T-helper 1 cell treated with Interleukin-12 subunit alpha and Interleukin-12 subunit beta and Interleukin-4 antibody, amounts not matched to agents 30 μg/mL and 1 μg/mL, for 36 hours (primary cell): Measurements from ENCODE around the gene KCTD3.

ENCODE experiments used
- H3K27ac Mint-ChIP-seq: one replicate; pipeline ENCODE4 v1.8.0; 2021; ENCODE audit warnings: mild to moderate bottlenecking, mixed read lengths
- H3K27me3 Mint-ChIP-seq: one replicate; pipeline ENCODE4 v1.8.0; 2021; ENCODE audit warnings: low read depth, mixed read lengths
- H3K36me3 Mint-ChIP-seq: one replicate; pipeline ENCODE4 v1.8.0; 2021; ENCODE audit warnings: low read depth, mixed read lengths
- H3K4me1 Mint-ChIP-seq: one replicate; pipeline ENCODE4 v1.8.0; 2021; ENCODE audit warnings: low read depth, mixed read lengths
- H3K4me3 Mint-ChIP-seq: one replicate; pipeline ENCODE4 v1.8.0; 2021; ENCODE audit warnings: mild to moderate bottlenecking, moderate library complexity, mixed read lengths
- H3K9me3 Mint-ChIP-seq: one replicate; pipeline ENCODE4 v1.8.0; 2021; ENCODE audit warnings: mixed read lengths

The KCTD3 gene

DNA sequence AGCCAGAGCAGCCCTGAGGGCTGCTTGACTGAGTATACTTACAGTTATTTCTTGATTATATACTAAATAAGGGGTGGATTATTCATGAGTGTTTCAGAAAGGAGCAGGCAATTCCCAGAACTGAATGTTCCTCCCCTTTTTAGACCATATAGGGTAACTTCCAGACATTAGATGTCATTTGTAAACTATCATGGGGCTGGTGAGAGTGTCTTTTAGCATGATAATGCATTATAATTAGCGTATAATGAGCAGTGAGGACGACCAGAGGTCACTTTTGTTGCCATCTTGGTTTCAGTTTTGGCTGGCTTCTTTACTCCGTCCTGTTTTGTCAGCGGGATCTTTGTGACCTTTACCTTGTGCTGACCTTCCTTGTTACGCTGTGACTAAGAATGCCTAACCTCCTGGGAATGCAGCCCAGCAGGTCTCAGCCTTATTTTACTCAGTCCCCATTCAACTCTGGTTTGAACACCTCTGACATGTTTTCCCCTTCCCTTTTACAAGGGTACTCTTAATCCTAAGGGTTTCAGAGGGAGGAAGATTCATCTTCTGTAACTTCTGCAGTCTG, 16.2 kb downstream of the KCTD3 start:
- Mint-ChIP-seq H3K4me1 (no peaks in the 10 kb centered on the region), H3K4me3 (no peak overlapping the region), H3K9me3 (no peaks in the 10 kb centered on the region), H3K27ac (no peak overlapping the region), H3K27me3 (no peaks in the 10 kb centered on the region), H3K36me3 (peaks cover 11% of the 10 kb centered on the region)

GRCh38 chr1:215584389-215584788, 17.3 kb downstream of the KCTD3 start:
- H3K27me3 Mint-ChIP-seq = no peaks in the 10 kb centered on the region
- H3K36me3 Mint-ChIP-seq = peaks cover 10% of the 10 kb centered on the region
- no peak overlapping the region for H3K27ac Mint-ChIP-seq
- H3K4me3 Mint-ChIP-seq = no peak overlapping the region
- no peaks in the 10 kb centered on the region for H3K4me1 Mint-ChIP-seq
- no peaks in the 10 kb centered on the region for H3K9me3 Mint-ChIP-seq

GRCh38 chr1:215589650-215590435, 22.7 kb downstream of the KCTD3 start:
- H3K27ac Mint-ChIP-seq = no peak overlapping the region
- H3K27me3 Mint-ChIP-seq = no peaks in the 10 kb centered on the region
- peaks cover 8% of the 10 kb centered on the region for H3K4me1 Mint-ChIP-seq
- H3K9me3 Mint-ChIP-seq = peaks cover 3% of the 10 kb centered on the region
- no peak overlapping the region for H3K4me3 Mint-ChIP-seq
- peaks cover 12% of the 10 kb centered on the region for H3K36me3 Mint-ChIP-seq

DNA sequence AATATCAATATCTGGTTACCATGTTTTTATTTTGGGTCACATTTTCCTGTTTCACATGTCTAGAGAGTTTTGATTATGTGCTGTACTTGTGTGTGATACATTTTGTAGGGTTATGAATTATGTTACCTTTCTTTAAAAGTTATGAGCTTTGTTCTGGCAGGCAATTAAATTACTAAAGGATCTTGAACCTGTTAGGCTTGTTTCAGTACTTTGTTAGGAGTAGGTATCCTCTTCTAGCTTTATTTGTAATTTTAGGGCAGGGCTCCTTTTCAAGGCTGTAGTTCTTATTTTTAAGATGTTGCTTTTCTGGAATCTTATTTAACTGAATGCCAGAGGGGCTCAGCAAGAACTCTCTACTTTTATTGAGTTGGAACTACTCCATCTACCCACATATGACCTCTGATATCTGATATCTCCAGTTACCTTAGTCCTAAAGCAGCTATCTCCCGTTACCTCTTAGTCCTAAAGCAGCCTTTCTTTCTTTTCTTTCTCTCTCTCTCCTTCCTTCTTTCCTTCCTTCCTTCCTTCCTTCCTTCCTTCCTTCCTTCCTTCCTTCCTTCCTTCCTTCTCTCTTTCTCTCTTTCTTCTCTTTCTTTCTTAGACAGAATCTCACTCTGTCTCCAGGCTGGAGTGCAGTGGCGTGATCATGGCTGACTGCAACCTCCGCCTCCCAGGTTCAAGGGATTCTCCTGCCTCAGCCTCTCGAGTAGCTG, 23.8 kb downstream of the KCTD3 start:
- H3K27me3 Mint-ChIP-seq = no peaks in the 10 kb centered on the region
- peaks cover 8% of the 10 kb centered on the region for H3K4me1 Mint-ChIP-seq
- peaks cover 3% of the 10 kb centered on the region for H3K9me3 Mint-ChIP-seq
- no peak overlapping the region for H3K4me3 Mint-ChIP-seq
- H3K36me3 Mint-ChIP-seq = peaks cover 11% of the 10 kb centered on the region
- no peak overlapping the region for H3K27ac Mint-ChIP-seq

- H3K9me3 Mint-ChIP-seq = peaks cover 3% of the 10 kb centered on the region
- no peaks in the 10 kb centered on the region for H3K27me3 Mint-ChIP-seq
- H3K36me3 Mint-ChIP-seq = peaks cover 10% of the 10 kb centered on the region
- H3K27ac Mint-ChIP-seq = no peak overlapping the region
- H3K4me1 Mint-ChIP-seq = peaks cover 8% of the 10 kb centered on the region
- H3K4me3 Mint-ChIP-seq = no peak overlapping the region
Measured at GRCh38 chr1:215594640-215595039, 27.5 kb downstream of the KCTD3 start.

GRCh38 chr1:215595231-215595630, 28.1 kb downstream of the KCTD3 start:
- peaks cover 3% of the 10 kb centered on the region for H3K9me3 Mint-ChIP-seq
- H3K27ac Mint-ChIP-seq = no peak overlapping the region
- peaks cover 8% of the 10 kb centered on the region for H3K4me1 Mint-ChIP-seq
- H3K36me3 Mint-ChIP-seq = peaks cover 10% of the 10 kb centered on the region
- no peak overlapping the region for H3K4me3 Mint-ChIP-seq
- no peaks in the 10 kb centered on the region for H3K27me3 Mint-ChIP-seq

DNA sequence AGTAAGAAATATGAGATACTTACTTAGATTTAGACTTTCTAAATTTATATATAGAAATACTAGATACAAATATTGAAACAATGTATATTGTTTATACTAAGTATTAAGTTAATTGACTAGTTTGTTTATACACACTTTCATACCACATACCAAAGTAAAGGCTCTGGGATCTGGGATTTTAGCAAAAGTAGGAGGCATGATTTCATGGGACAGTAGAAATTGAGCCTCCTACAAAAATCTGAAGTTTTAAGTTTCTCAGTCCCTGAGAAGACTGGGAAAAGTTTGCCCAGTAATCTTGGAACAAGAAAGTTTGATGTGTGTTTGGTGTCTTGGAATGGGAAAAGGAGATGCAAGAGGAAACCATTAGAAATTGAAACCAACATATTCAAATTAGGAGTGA, 30.9 kb downstream of the KCTD3 start:
- H3K27ac Mint-ChIP-seq = no peak overlapping the region
- no peak overlapping the region for H3K4me3 Mint-ChIP-seq
- H3K27me3 Mint-ChIP-seq = no peaks in the 10 kb centered on the region

DNA sequence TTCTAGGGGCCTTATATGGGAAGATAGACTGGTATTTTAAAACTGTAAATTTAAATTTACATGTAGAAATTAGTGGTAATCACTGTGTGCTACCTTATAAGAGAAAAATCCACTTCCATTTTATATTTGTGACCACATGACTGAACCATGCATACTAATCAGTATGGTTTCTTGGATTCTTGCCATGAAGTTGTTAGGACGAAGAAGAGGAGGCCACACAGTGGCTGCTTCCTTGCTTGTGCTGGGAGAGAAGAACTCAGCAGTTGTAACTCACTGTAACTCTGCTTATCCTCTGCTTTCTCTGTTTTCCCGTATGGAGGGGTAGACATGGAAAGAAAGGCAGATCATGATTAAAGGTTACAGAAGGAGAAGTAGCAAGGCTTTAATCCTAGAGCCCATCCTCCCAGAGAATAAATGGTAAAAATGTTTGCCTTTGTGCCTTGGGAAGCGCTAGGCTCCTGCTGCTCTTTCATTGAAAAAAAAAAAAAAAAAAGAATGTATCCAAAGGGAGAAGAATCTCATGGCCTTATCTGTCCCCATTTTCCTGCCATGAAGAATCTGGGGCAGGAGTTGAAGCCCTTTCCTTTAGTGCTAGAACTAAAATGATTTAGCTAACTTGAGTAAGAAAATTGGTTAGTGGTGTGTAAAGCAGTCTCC, 32.4 kb downstream of the KCTD3 start:
- H3K4me1 Mint-ChIP-seq = no peaks in the 10 kb centered on the region
- H3K27ac Mint-ChIP-seq = no peak overlapping the region
- peaks cover 8% of the 10 kb centered on the region for H3K36me3 Mint-ChIP-seq
- H3K9me3 Mint-ChIP-seq = no peaks in the 10 kb centered on the region
- no peak overlapping the region for H3K4me3 Mint-ChIP-seq
- no peaks in the 10 kb centered on the region for H3K27me3 Mint-ChIP-seq

More for the DNA sequence above, 30.9 kb downstream of the KCTD3 start:
- H3K9me3 Mint-ChIP-seq = no peaks in the 10 kb centered on the region
- peaks cover 4% of the 10 kb centered on the region for H3K36me3 Mint-ChIP-seq
- peaks cover 1% of the 10 kb centered on the region for H3K4me1 Mint-ChIP-seq

DNA sequence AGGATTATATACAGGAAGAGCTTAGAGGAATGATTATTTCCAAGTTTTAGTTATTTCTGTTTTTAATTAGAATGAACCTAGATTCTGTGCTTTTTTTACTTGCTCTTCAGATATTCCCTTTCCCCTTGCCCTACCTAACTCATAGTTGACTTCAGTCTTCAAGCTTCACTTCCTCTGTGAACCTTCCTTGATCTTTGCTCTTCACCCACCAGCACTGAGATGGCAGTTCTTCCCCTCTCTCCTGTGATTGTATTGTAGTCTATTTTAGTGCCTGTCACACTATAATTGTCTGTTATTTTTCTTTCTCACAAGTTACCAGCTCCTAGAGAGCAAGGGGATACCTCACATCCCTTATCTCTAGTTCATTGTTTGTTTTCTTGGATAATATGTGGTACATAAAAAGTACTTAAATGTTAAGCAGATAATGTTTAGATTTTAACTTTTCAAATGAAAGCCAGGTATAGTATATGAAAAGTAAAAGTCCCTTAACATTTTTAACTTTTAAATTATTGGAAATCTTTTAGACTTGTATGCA, 33.2 kb downstream of the KCTD3 start:
- no peaks in the 10 kb centered on the region for H3K4me1 Mint-ChIP-seq
- H3K4me3 Mint-ChIP-seq = no peak overlapping the region
- no peak overlapping the region for H3K27ac Mint-ChIP-seq
- no peaks in the 10 kb centered on the region for H3K9me3 Mint-ChIP-seq
- no peaks in the 10 kb centered on the region for H3K27me3 Mint-ChIP-seq
- H3K36me3 Mint-ChIP-seq = peaks cover 8% of the 10 kb centered on the region

GRCh38 chr1:215600867-215601266, 33.8 kb downstream of the KCTD3 start:
- no peaks in the 10 kb centered on the region for H3K27me3 Mint-ChIP-seq
- peaks cover 8% of the 10 kb centered on the region for H3K36me3 Mint-ChIP-seq
- H3K9me3 Mint-ChIP-seq = no peaks in the 10 kb centered on the region
- no peak overlapping the region for H3K27ac Mint-ChIP-seq
- H3K4me1 Mint-ChIP-seq = no peaks in the 10 kb centered on the region
- no peak overlapping the region for H3K4me3 Mint-ChIP-seq

GRCh38 chr1:215601276-215601675, 34.2 kb downstream of the KCTD3 start:
- Mint-ChIP-seq H3K4me1 (no peaks in the 10 kb centered on the region), H3K9me3 (no peaks in the 10 kb centered on the region), H3K4me3 (no peak overlapping the region), H3K36me3 (peaks cover 8% of the 10 kb centered on the region), H3K27ac (no peak overlapping the region), H3K27me3 (no peaks in the 10 kb centered on the region)

DNA sequence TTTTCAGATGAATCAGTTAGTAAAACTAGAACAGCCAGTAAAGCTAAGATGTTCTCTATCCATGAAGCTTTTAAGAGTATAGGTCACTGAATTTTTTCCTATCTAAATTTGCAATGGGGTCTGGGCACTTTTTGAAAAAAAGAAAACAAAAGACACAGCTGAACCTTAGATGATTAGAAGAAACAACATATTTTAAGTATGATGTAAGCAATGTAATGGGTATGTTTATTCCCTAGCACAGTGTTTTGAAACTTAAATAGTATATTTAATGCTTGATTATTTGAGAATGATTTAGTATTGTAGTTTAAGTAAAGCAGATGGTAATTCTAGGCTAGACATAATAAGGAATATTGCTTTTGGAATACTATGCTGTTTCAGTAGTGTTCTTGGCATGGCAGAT, 36.2 kb downstream of the KCTD3 start:
- H3K9me3 Mint-ChIP-seq = no peaks in the 10 kb centered on the region

DNA sequence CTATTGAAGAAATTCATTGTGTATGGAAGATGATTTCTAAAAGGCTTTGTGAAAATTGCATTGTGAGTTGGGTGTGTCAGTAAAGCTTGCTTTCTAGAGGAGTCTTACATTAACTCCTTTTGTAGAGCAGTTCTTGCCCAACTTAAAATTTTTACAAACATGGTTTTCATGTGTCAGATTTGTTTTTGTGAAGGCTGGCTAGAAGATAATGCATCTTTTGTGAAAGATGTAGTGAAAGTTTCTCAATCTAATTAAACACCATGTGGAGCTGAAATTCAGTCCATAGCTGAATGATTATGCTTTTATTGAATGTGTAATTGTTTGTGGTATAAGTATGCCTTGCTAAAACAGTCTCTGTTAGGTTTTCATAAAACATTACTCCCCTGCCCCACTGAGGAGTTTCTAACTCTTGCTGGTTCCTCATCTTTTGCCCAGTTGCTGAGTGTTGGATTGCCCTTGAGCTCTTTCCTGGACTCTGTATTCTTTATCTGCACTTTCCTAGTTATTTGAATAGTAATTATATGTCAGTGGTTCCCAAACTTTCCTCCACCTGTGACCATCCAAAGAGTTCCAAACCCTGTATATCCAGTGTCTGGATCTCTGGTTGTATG, 38.0 kb downstream of the KCTD3 start:
- no peaks in the 10 kb centered on the region for H3K9me3 Mint-ChIP-seq
- no peaks in the 10 kb centered on the region for H3K27me3 Mint-ChIP-seq
- H3K27ac Mint-ChIP-seq = no peak overlapping the region
- no peaks in the 10 kb centered on the region for H3K4me1 Mint-ChIP-seq
- H3K36me3 Mint-ChIP-seq = peaks cover 6% of the 10 kb centered on the region
- H3K4me3 Mint-ChIP-seq = no peak overlapping the region

More for the DNA sequence above, 36.2 kb downstream of the KCTD3 start:
- no peaks in the 10 kb centered on the region for H3K27me3 Mint-ChIP-seq
- peaks cover 6% of the 10 kb centered on the region for H3K36me3 Mint-ChIP-seq
- H3K27ac Mint-ChIP-seq = no peak overlapping the region
- no peaks in the 10 kb centered on the region for H3K4me1 Mint-ChIP-seq
- no peak overlapping the region for H3K4me3 Mint-ChIP-seq

- H3K27ac Mint-ChIP-seq = no peak overlapping the region
- no peaks in the 10 kb centered on the region for H3K4me1 Mint-ChIP-seq
- H3K27me3 Mint-ChIP-seq = no peaks in the 10 kb centered on the region
- H3K36me3 Mint-ChIP-seq = peaks cover 4% of the 10 kb centered on the region
- H3K9me3 Mint-ChIP-seq = no peaks in the 10 kb centered on the region
- H3K4me3 Mint-ChIP-seq = no peak overlapping the region
Measured at GRCh38 chr1:215606036-215606435, 38.9 kb downstream of the KCTD3 start.
